RWPE2 (cell line): ENCODE measurements around the gene C3orf20.

Experiments
- ATAC-seq: fragments of 200-7000 bp; cut with Tn5 transposase; 3 replicates; pipeline ENCODE4 v1.9.1; 2021; ENCODE audit warnings: low read depth
- DNase-seq: peaks from one replicate; pipeline ENCODE4 v3.0.0-alpha.2; 2020; ENCODE audit warnings: low spot score
- H3K27ac ChIP-seq: fragments of 450-650 bp; 2 replicates; pipeline ENCODE4 v1.5.1; 2017; ENCODE audit warnings: mild to moderate bottlenecking; ENCODE audit not compliant: poor library complexity, severe bottlenecking
- H3K27me3 ChIP-seq: fragments of 250-450 bp; sonication (Bioruptor Pico); 2 replicates; pipeline ENCODE4 v1.5.1; 2021; ENCODE audit warnings: mild to moderate bottlenecking, moderate library complexity; ENCODE audit not compliant: insufficient read depth, poor library complexity, severe bottlenecking
- H3K36me3 ChIP-seq: fragments of 250-450 bp; sonication (Bioruptor Pico); 2 replicates; pipeline ENCODE4 v1.5.1; 2020; ENCODE audit warnings: low read depth, mild to moderate bottlenecking, moderate library complexity
- H3K4me1 ChIP-seq: fragments of 250-450 bp; sonication (Bioruptor Pico); 2 replicates; pipeline ENCODE4 v1.5.1; 2021; ENCODE audit warnings: mild to moderate bottlenecking, moderate library complexity; ENCODE audit not compliant: insufficient read depth, poor library complexity, severe bottlenecking
- H3K4me3 ChIP-seq: fragments of 250-450 bp; sonication (Bioruptor Pico); 2 replicates; pipeline ENCODE4 v1.5.1; 2021; ENCODE audit warnings: mild to moderate bottlenecking, moderate library complexity; ENCODE audit not compliant: severe bottlenecking
- H3K9me3 ChIP-seq: fragments of 250-450 bp; sonication (Bioruptor Pico); 2 replicates; pipeline ENCODE4 v1.5.1; 2021; ENCODE audit warnings: mild to moderate bottlenecking, moderate library complexity; ENCODE audit not compliant: severe bottlenecking
- TF ChIP-seq, protein P1 (sequence below): fragments of 450-650 bp; IDR thresholded peaks from one replicate; pipeline ENCODE4 v1.5.1; 2017; ENCODE audit warnings: mild to moderate bottlenecking, moderate library complexity; ENCODE audit not compliant: poor library complexity, severe bottlenecking

C3orf20 gene

GRCh38 chr3:14793858-14794234 lies 118.9 kb downstream of the C3orf20 start:
- ATAC-seq: no peak
- H3K4me3 ChIP-seq: no peak overlapping the region
- no peak for DNase-seq
- peaks cover 5% of the 10 kb centered on the region for H3K27me3 ChIP-seq
- no peaks in the 10 kb centered on the region for H3K9me3 ChIP-seq
- TF ChIP-seq, protein P1, sequence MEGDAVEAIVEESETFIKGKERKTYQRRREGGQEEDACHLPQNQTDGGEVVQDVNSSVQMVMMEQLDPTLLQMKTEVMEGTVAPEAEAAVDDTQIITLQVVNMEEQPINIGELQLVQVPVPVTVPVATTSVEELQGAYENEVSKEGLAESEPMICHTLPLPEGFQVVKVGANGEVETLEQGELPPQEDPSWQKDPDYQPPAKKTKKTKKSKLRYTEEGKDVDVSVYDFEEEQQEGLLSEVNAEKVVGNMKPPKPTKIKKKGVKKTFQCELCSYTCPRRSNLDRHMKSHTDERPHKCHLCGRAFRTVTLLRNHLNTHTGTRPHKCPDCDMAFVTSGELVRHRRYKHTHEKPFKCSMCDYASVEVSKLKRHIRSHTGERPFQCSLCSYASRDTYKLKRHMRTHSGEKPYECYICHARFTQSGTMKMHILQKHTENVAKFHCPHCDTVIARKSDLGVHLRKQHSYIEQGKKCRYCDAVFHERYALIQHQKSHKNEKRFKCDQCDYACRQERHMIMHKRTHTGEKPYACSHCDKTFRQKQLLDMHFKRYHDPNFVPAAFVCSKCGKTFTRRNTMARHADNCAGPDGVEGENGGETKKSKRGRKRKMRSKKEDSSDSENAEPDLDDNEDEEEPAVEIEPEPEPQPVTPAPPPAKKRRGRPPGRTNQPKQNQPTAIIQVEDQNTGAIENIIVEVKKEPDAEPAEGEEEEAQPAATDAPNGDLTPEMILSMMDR: no peak
- H3K36me3 ChIP-seq: no peaks in the 10 kb centered on the region
- no peaks in the 10 kb centered on the region for H3K4me1 ChIP-seq
- H3K27ac ChIP-seq: no peak overlapping the region

- no peak for DNase-seq
- no peaks in the 10 kb centered on the region for H3K4me1 ChIP-seq
- peaks cover 5% of the 10 kb centered on the region for H3K27me3 ChIP-seq
- no peaks in the 10 kb centered on the region for H3K36me3 ChIP-seq
- no peak overlapping the region for H3K27ac ChIP-seq
- TF ChIP-seq, protein P1: no peak
- no peak for ATAC-seq
- no peak overlapping the region for H3K4me3 ChIP-seq
- H3K9me3 ChIP-seq: no peaks in the 10 kb centered on the region
These were observed 119.5 kb downstream of the C3orf20 start for GRCh38 chr3:14794435-14794834.

- Histone ChIP-seq H3K36me3 (no peaks in the 10 kb centered on the region), H3K27ac (no peak overlapping the region), H3K27me3 (peaks cover 5% of the 10 kb centered on the region), H3K4me3 (no peak overlapping the region), H3K9me3 (no peaks in the 10 kb centered on the region), H3K4me1 (no peaks in the 10 kb centered on the region)
- no peak for ATAC-seq
- TF ChIP-seq, protein P1: no peak
- DNase-seq: no peak
These were observed 121.1 kb downstream of the C3orf20 start for GRCh38 chr3:14795996-14796395.

GRCh38 chr3:14796403-14797077 lies 121.6 kb downstream of the C3orf20 start:
- peaks cover 7% of the 10 kb centered on the region for H3K27me3 ChIP-seq
- no peaks in the 10 kb centered on the region for H3K36me3 ChIP-seq
- no peak overlapping the region for H3K27ac ChIP-seq
- H3K9me3 ChIP-seq: no peaks in the 10 kb centered on the region
- TF ChIP-seq, protein P1: no peak
- DNase-seq (peak; percentile 20), ATAC-seq (no peak)
- H3K4me1 ChIP-seq: no peaks in the 10 kb centered on the region
- H3K4me3 ChIP-seq: no peak overlapping the region

- TF ChIP-seq, protein P1: no peak
- Histone ChIP-seq H3K4me3 (no peak overlapping the region), H3K27ac (no peak overlapping the region), H3K27me3 (peaks cover 5% of the 10 kb centered on the region), H3K36me3 (no peaks in the 10 kb centered on the region), H3K4me1 (no peaks in the 10 kb centered on the region), H3K9me3 (no peaks in the 10 kb centered on the region)
- DNase-seq (peak; percentile 28), ATAC-seq (no peak)
These were observed 122.8 kb downstream of the C3orf20 start for GRCh38 chr3:14797731-14798130.
